Hepatocyte (in vitro differentiated cells): ENCODE results near the gene CACNA1C.

Source experiments
- CTCF ChIP-seq: fragments of 200-600 bp; sonication (generic); IDR thresholded peaks from 2 replicates; pipeline ENCODE4 v1.5.1; 2016; ENCODE audit warnings: antibody characterized with exemption, mild to moderate bottlenecking; ENCODE audit not compliant: poor library complexity
- EZH2 ChIP-seq: fragments of 200-600 bp; sonication (generic); IDR thresholded peaks from 2 replicates; pipeline ENCODE4 v1.6.1; 2016; ENCODE audit warnings: antibody characterized with exemption, mild to moderate bottlenecking, borderline replicate concordance
- EZH2phosphoT487 ChIP-seq: fragments of 200-600 bp; sonication (generic); IDR thresholded peaks from one replicate; pipeline ENCODE4 v1.6.1; 2018; ENCODE audit warnings: antibody characterized with exemption, mild to moderate bottlenecking, low read depth, moderate library complexity; ENCODE audit not compliant: unreplicated experiment, severe bottlenecking

- no peak for TF ChIP-seq CTCF
- no peak for TF ChIP-seq EZH2
- TF ChIP-seq EZH2phosphoT487 = no peak
Measured at GRCh38 chr12:2364631-2365051, 311.9 kb downstream of the CACNA1C start.
